ENCODE results near the gene TNFRSF21. TPM values are rescaled to one million over a fixed set of nuclear protein-coding genes. Genes with fewer than 3 reads are reported as not detected.
"Not testable (repeated sequence)": the region's sequence is repeated elsewhere in the genome, so short reads cannot be mapped to it uniquely, and the experiment has no call there.

TNFRSF21 gene
- 6.7 TPM for total RNA-seq

- peak; percentile 80 for DNase-seq
Observed at GRCh38 chr6:47309291-47310130, at the start of gene TNFRSF21. Gene TNFRSF21, minus strand, starts transcription at chr6:47309905. Its CDS starts 394 bp downstream, at chr6:47309511.

- no peak for DNase-seq
Observed at GRCh38 chr6:47358440-47359225, 48.9 kb upstream of the TNFRSF21 start.

- no peak for DNase-seq
Observed at GRCh38 chr6:47357827-47358226, 48.1 kb upstream of the TNFRSF21 start.

- no peak for DNase-seq
Observed at GRCh38 chr6:47355496-47355895, 45.8 kb upstream of the TNFRSF21 start.

- peak; percentile 19 for DNase-seq
Observed at GRCh38 chr6:47353871-47354270, 44.2 kb upstream of the TNFRSF21 start.

- no peak for DNase-seq
Observed at GRCh38 chr6:47352966-47353365, 43.3 kb upstream of the TNFRSF21 start.

- DNase-seq: no peak
Observed at GRCh38 chr6:47352194-47352920, 42.7 kb upstream of the TNFRSF21 start.

GRCh38 chr6:47351621-47352020, 41.9 kb upstream of the TNFRSF21 start:
- no peak for DNase-seq

GRCh38 chr6:47349931-47350330, 40.2 kb upstream of the TNFRSF21 start:
- no peak for DNase-seq

GRCh38 chr6:47348316-47348863, 38.7 kb upstream of the TNFRSF21 start:
- no peak for DNase-seq

GRCh38 chr6:47345761-47346160, 36.1 kb upstream of the TNFRSF21 start:
- no peak for DNase-seq

GRCh38 chr6:47344022-47344421, 34.3 kb upstream of the TNFRSF21 start:
- no peak for DNase-seq

- no peak for DNase-seq
Observed at GRCh38 chr6:47343600-47343999, 33.9 kb upstream of the TNFRSF21 start.

GRCh38 chr6:47342824-47343223, 33.1 kb upstream of the TNFRSF21 start:
- DNase-seq: no peak

- no peak for DNase-seq
Observed at GRCh38 chr6:47337519-47337918, 27.8 kb upstream of the TNFRSF21 start.

- no peak for DNase-seq
Observed at GRCh38 chr6:47336334-47336733, 26.6 kb upstream of the TNFRSF21 start.

GRCh38 chr6:47335466-47335865, 25.8 kb upstream of the TNFRSF21 start:
- DNase-seq: peak; percentile 2

GRCh38 chr6:47334334-47334733, 24.6 kb upstream of the TNFRSF21 start:
- DNase-seq: no peak

- not testable (repeated sequence) for DNase-seq
Observed at GRCh38 chr6:47328606-47329005, 18.9 kb upstream of the TNFRSF21 start.

GRCh38 chr6:47328139-47328538, 18.4 kb upstream of the TNFRSF21 start:
- not testable (repeated sequence) for DNase-seq

GRCh38 chr6:47323887-47324286, 14.2 kb upstream of the TNFRSF21 start:
- no peak for DNase-seq

GRCh38 chr6:47323321-47323720, 13.6 kb upstream of the TNFRSF21 start:
- no peak for DNase-seq
